Endothelial cell of umbilical vein (primary cell): ENCODE data around the gene KIF21B. TPM values are rescaled to one million over a fixed set of nuclear protein-coding genes. Genes with fewer than 3 reads are reported as not detected.

Experiments used
- BruUV-seq: library from RNA; stranded (reverse); fragments of 400-500 nt; replicated peaks from 2 replicates; lab custom pipeline; 2021; lab: Mats Ljungman, UMichigan
- CTCF ChIA-PET: fragments of 300-600, 350-600 bp; sonication (Branson Sonifier 250); formaldehyde crosslinking; loops from one replicate; lab custom pipeline; 2021; ENCODE audit warnings: antibody characterized with exemption, inconsistent platforms; lab: Charles Lee
- POLR2A ChIA-PET: fragments of 300-600, 350-600 bp; sonication (Branson Sonifier 250); formaldehyde crosslinking; loops from one replicate; lab custom pipeline; 2021; ENCODE audit warnings: antibody characterized with exemption, inconsistent platforms; lab: Charles Lee
- DNase-seq: peaks from one replicate; pipeline ENCODE4 v3.0.0-alpha.2; 2011; ENCODE audit warnings: low read depth, low spot score
- FAIRE-seq: peaks from 2 replicates; lab custom pipeline; 2011; peaks lifted over from hg19 to GRCh38; lab: Jason Lieb, UNC
- H2AFZ ChIP-seq: 2 replicates; pipeline ENCODE4 v1.6.0; 2012; ENCODE audit warnings: low read depth, low read length, control low read depth, inconsistent platforms
- H3K27ac ChIP-seq: 2 replicates; pipeline ENCODE4 v1.5.1; 2011; ENCODE audit warnings: low read depth, mild to moderate bottlenecking, control low read depth, low read length, moderate library complexity; ENCODE audit not compliant: insufficient read depth
- H3K27me3 ChIP-seq, 2 experiments: 2 replicates each; pipeline versions ENCODE4 v1.6.0 to v1.6.1; 2011; ENCODE audit warnings: low read length in 2 of 2, mixed read lengths in 1 of 2; ENCODE audit not compliant: control insufficient read depth in 2 of 2, insufficient read depth in 2 of 2
- H3K36me3 ChIP-seq, 2 experiments: 2 replicates in 1 of 2; 3 replicates in 1 of 2; pipeline ENCODE4 v1.5.1; 2011; ENCODE audit warnings: low read length in 2 of 2, mild to moderate bottlenecking in 1 of 2, moderate library complexity in 1 of 2; ENCODE audit not compliant: control insufficient read depth in 2 of 2, insufficient read depth in 2 of 2; ENCODE audit errors: extremely low read depth in 1 of 2
- H3K4me1 ChIP-seq: 3 replicates; pipeline ENCODE4 v1.5.1; 2011; ENCODE audit warnings: mild to moderate bottlenecking, low read length; ENCODE audit not compliant: control insufficient read depth, insufficient read depth; ENCODE audit errors: extremely low read depth
- H3K4me2 ChIP-seq: 2 replicates; pipeline ENCODE4 v1.6.1; 2011; ENCODE audit warnings: low read length, control low read depth, mixed read lengths; ENCODE audit not compliant: insufficient read depth
- H3K4me3 ChIP-seq, 3 experiments: fragments of 200-600 bp in 1 of 3; sonication (generic), shearing (Covaris generic) in 1 of 3; replicated peaks in 1 of 3; 2 replicates each; pipeline ENCODE4 v1.5.1; 2011 to 2016; ENCODE audit warnings: control low read depth in 3 of 3, low read length in 3 of 3, mild to moderate bottlenecking in 2 of 3, inconsistent platforms in 1 of 3, low read depth in 1 of 3, moderate library complexity in 1 of 3; ENCODE audit not compliant: insufficient read depth in 1 of 3
- H3K79me2 ChIP-seq: 2 replicates; pipeline ENCODE4 v1.6.0; 2012; ENCODE audit warnings: low read length, inconsistent platforms; ENCODE audit not compliant: control insufficient read depth, insufficient read depth
- H3K9ac ChIP-seq: replicated peaks from 2 replicates; pipeline ENCODE3; 2011; ENCODE audit warnings: low read length, control low read depth; ENCODE audit not compliant: insufficient read depth; ENCODE audit errors: extremely low read depth
- H3K9me1 ChIP-seq: replicated peaks from 3 replicates; pipeline ENCODE4 v1.6.0; 2011; ENCODE audit warnings: mild to moderate bottlenecking, low read length; ENCODE audit not compliant: control insufficient read depth, insufficient read depth; ENCODE audit errors: extremely low read depth
- H3K9me3 ChIP-seq: replicated peaks from 2 replicates; pipeline ENCODE4 v1.5.1; 2012; ENCODE audit warnings: low read length, inconsistent platforms; ENCODE audit not compliant: control insufficient read depth, insufficient read depth
- H4K20me1 ChIP-seq: replicated peaks from 2 replicates; pipeline ENCODE3; 2011; ENCODE audit warnings: mild to moderate bottlenecking, low read length; ENCODE audit not compliant: control insufficient read depth, insufficient read depth; ENCODE audit errors: extremely low read depth
- EZH2 ChIP-seq: IDR thresholded peaks from 2 replicates; pipeline ENCODE4 v1.6.1; 2012; ENCODE audit warnings: borderline replicate concordance, low read depth, mild to moderate bottlenecking, moderate library complexity, low read length, inconsistent platforms; ENCODE audit not compliant: severe bottlenecking
- FOS ChIP-seq: IDR thresholded peaks from 2 replicates; pipeline ENCODE4 v1.6.1; 2011; ENCODE audit warnings: mild to moderate bottlenecking, low read length, moderate library complexity, borderline replicate concordance; ENCODE audit not compliant: insufficient read depth
- GATA2 ChIP-seq: IDR thresholded peaks from 2 replicates; pipeline ENCODE4 v1.7.0; 2011; ENCODE audit warnings: low read depth, mild to moderate bottlenecking, moderate library complexity, mixed read lengths, low read length; ENCODE audit not compliant: insufficient read length, insufficient read depth
- JUN ChIP-seq: IDR thresholded peaks from 2 replicates; pipeline ENCODE4 v1.6.1; 2011; ENCODE audit warnings: borderline replicate concordance, low read depth; ENCODE audit not compliant: insufficient read length, insufficient read depth
- MYC ChIP-seq: IDR thresholded peaks from one replicate; pipeline ENCODE4 v1.6.1; 2011; ENCODE audit warnings: mild to moderate bottlenecking, low read depth, low read length
- POLR2A ChIP-seq: IDR thresholded peaks from 2 replicates; pipeline ENCODE4 v1.6.1; 2012; ENCODE audit warnings: low read depth, mild to moderate bottlenecking, control low read depth, low read length
- POLR2AphosphoS5 ChIP-seq: IDR thresholded peaks from 2 replicates; pipeline ENCODE4 v1.6.1; 2012; ENCODE audit warnings: low read depth, mild to moderate bottlenecking, control low read depth, low read length, moderate library complexity; ENCODE audit not compliant: insufficient read depth
- dilution Hi-C: fragments of 300-500 bp; cut with MboI; formaldehyde crosslinking; loops from one replicate; pipeline ENCODE4 v1.15.0; 2019; ENCODE audit warnings: low sequenced_read_pairs; ENCODE audit not compliant: extremely low pct_ligation_motif_present
- intact Hi-C: fragments of 100-400 bp; cut with micrococcal nuclease; formaldehyde crosslinking; loops from one replicate; pipeline ENCODE4 v1.10.0; 2022
- polyA plus RNA-seq, 4 experiments: library from polyadenylated mRNA; depleted of rRNA in 3 of 4; stranded (reverse) in 3 of 4; unstranded in 1 of 4; fragments of >200 nt; gene quantifications; 2 replicates each; pipeline versions ENCODE4 v1.2.1 to v1.2.3, GENCODE V29; 2011 to 2012; ENCODE audit warnings: missing spikeins in 1 of 4
- total RNA-seq: library from RNA; stranded (reverse); gene quantifications from 2 replicates; pipeline ENCODE4 v1.2.3, GENCODE V29; 2021
- TF ChIP-seq, protein P1 (sequence below): IDR thresholded peaks from 2 replicates; pipeline ENCODE4 v1.6.1; 2011; ENCODE audit not compliant: insufficient read depth, insufficient read length
- TF ChIP-seq, protein P2 (sequence below), 2 donors: IDR thresholded peaks; 1 replicate in 1 of 2; 2 replicates in 1 of 2; pipeline ENCODE4 v1.5.1; 2011; ENCODE audit warnings: low read length in 2 of 2, mild to moderate bottlenecking in 2 of 2, moderate library complexity in 2 of 2, control low read depth in 1 of 2, inconsistent platforms in 1 of 2, low read depth in 1 of 2; ENCODE audit not compliant: insufficient read depth in 1 of 2; ENCODE audit errors: extremely low read depth in 1 of 2

The KIF21B gene
- total and polyA plus RNA-seq, 2 donors (not counting 3 experiments of a cell fraction or from before 2014, with no cell fraction given) = 1.9 to 4.4 TPM

DNA sequence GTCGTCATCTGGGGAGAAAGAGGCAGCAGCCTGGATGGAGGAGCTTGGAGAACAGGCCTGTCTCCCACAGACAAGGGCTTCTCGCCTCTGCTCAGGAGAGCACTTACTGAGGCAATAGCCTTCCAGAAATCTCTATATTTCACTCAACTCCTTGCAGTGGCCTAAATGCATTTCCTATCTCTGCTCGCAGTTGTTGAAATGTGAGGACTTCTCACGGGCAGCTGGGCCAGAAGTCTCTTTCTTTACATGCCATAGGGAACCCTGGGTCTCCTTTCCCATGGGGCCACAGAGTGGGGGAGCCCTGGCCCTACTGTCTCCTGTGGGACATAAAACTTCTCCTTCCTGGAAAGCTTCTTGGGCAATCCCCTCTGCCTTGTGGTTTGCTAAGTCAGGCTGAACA is 43.5 kb upstream of the KIF21B start:
- dilution Hi-C loops = no loop called here
- POLR2A ChIA-PET = no interaction called here
- FAIRE-seq = no peak

DNA sequence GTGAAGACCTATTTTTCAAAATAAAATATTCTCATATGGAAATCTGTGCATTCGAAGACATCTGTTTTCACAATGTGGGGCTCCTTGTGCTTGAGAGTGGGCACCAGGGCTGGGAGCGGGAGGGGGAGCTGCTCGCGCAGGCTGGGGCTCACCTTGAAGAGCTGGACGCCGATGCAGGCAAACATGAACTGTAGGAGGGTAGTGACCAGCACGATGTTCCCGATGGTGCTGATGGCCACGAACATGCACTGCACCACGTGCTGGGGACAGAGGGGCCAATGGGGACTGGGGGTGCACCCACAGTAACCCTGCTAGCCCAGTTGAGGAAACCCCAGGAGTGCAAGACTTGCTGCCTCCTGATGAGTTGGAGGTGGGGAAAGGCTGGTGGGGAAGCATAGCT is 42.2 kb upstream of the KIF21B start:
- CTCF ChIA-PET = interaction anchor here (1.0 to 1.1 kb wide), 3 partner anchors 21 to 94 kb away, joined by 3 read pairs; no protein-coding TSS in a partner anchor
- intact Hi-C loops = no loop called here
- H3K27me3 ChIP-seq = peaks cover 7 to 13% of the 10 kb centered on the region in 2 experiments

More for the DNA sequence above, 43.5 kb upstream of the KIF21B start:
- Histone ChIP-seq H3K9me1 (no peaks in the 10 kb centered on the region), H3K79me2 (no peaks in the 10 kb centered on the region), H4K20me1 (no peaks in the 10 kb centered on the region), H3K4me1 (no peaks in the 10 kb centered on the region), H3K9me3 (no peaks in the 10 kb centered on the region), H3K9ac (no peak overlapping the region), H3K36me3 (no peaks in the 10 kb centered on the region), H3K27ac (no peak overlapping the region), H2AFZ (no peak overlapping the region), H3K27me3 (peaks cover 10 to 18% of the 10 kb centered on the region in 2 experiments), H3K4me3 (no peak overlapping the region), H3K4me2 (no peak overlapping the region)
- DNase-seq = no peak
- BruUV-seq = no TSS peak
- intact Hi-C loops = no loop called here
- CTCF ChIA-PET = interaction anchor here (0.9 to 1.2 kb wide), 2 partner anchors 95 to 155 kb away, joined by 3 read pairs; no protein-coding TSS in a partner anchor
- TF ChIP-seq, protein P1, sequence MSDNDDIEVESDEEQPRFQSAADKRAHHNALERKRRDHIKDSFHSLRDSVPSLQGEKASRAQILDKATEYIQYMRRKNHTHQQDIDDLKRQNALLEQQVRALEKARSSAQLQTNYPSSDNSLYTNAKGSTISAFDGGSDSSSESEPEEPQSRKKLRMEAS = no peak
- TF ChIP-seq POLR2A = no peak
- TF ChIP-seq POLR2AphosphoS5 = no peak
- no peak for TF ChIP-seq GATA2
- no peak for TF ChIP-seq MYC
- TF ChIP-seq JUN = no peak

More for the DNA sequence above, 42.2 kb upstream of the KIF21B start:
- FAIRE-seq (no peak), DNase-seq (no peak)
- no peaks in the 10 kb centered on the region for H3K9me1 ChIP-seq
- no peak overlapping the region for H2AFZ ChIP-seq
- no peak overlapping the region for H3K9ac ChIP-seq
- dilution Hi-C loops = no loop called here
- H3K79me2 ChIP-seq = no peaks in the 10 kb centered on the region
- no peak overlapping the region for H3K4me3 ChIP-seq
- H3K9me3 ChIP-seq = no peaks in the 10 kb centered on the region
- no peaks in the 10 kb centered on the region for H3K36me3 ChIP-seq
- TF ChIP-seq JUN = no peak
- TF ChIP-seq, protein P2, sequence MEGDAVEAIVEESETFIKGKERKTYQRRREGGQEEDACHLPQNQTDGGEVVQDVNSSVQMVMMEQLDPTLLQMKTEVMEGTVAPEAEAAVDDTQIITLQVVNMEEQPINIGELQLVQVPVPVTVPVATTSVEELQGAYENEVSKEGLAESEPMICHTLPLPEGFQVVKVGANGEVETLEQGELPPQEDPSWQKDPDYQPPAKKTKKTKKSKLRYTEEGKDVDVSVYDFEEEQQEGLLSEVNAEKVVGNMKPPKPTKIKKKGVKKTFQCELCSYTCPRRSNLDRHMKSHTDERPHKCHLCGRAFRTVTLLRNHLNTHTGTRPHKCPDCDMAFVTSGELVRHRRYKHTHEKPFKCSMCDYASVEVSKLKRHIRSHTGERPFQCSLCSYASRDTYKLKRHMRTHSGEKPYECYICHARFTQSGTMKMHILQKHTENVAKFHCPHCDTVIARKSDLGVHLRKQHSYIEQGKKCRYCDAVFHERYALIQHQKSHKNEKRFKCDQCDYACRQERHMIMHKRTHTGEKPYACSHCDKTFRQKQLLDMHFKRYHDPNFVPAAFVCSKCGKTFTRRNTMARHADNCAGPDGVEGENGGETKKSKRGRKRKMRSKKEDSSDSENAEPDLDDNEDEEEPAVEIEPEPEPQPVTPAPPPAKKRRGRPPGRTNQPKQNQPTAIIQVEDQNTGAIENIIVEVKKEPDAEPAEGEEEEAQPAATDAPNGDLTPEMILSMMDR (IDR thresholded peaks at IDR 0.05; ENCODE audit: extremely low read depth in 1 of 2, insufficient read depth in 1 of 2, low read depth in 1 of 2, low read length in 2 of 2) = no peak
- no peak for TF ChIP-seq POLR2AphosphoS5
- no peak for TF ChIP-seq FOS
- no peak for TF ChIP-seq MYC
- TF ChIP-seq POLR2A = no peak
- no peak for TF ChIP-seq EZH2
- no peak for TF ChIP-seq GATA2
- TF ChIP-seq, protein P1 = no peak
- H4K20me1 ChIP-seq = no peaks in the 10 kb centered on the region
- H3K4me1 ChIP-seq = no peaks in the 10 kb centered on the region
- BruUV-seq = no TSS peak
- POLR2A ChIA-PET = no interaction called here
- H3K4me2 ChIP-seq = no peak overlapping the region
- H3K27ac ChIP-seq = no peak overlapping the region
